Stimulated activated CD8-positive, alpha-beta memory T cell treated with anti-CD3 and anti-CD28 coated beads, Interleukin-15, amount 100 ng/mL, for 4 hours (primary cell): ENCODE results near the gene UNC119B.

ENCODE experiments used
- DNase-seq, 2 donors: peaks; one replicate each; pipeline ENCODE4 v3.0.0-alpha.2; 2020; ENCODE audit warnings: low read depth in 2 of 2

UNC119B gene

GRCh38 chr12:120688527-120689071 lies 21.7 kb upstream of the UNC119B start:
- no peak for DNase-seq

GRCh38 chr12:120689397-120690082 lies 20.7 kb upstream of the UNC119B start:
- DNase-seq: no peak

GRCh38 chr12:120690083-120690450 lies 20.2 kb upstream of the UNC119B start:
- DNase-seq: no peak

- no peak for DNase-seq
Measured at GRCh38 chr12:120690978-120691377, 19.3 kb upstream of the UNC119B start.

GRCh38 chr12:120692524-120693033 lies 17.7 kb upstream of the UNC119B start:
- no peak for DNase-seq

- DNase-seq: no peak
Measured at GRCh38 chr12:120693848-120694247, 16.4 kb upstream of the UNC119B start.

- DNase-seq: no peak
Measured at GRCh38 chr12:120696626-120697025, 13.6 kb upstream of the UNC119B start.

- no peak for DNase-seq
Measured at GRCh38 chr12:120697344-120697743, 12.9 kb upstream of the UNC119B start.

GRCh38 chr12:120698665-120699064 lies 11.6 kb upstream of the UNC119B start:
- DNase-seq: no peak

- no peak for DNase-seq
Measured at GRCh38 chr12:120699553-120699952, 10.7 kb upstream of the UNC119B start.

- no peak for DNase-seq
Measured at GRCh38 chr12:120700886-120701285, 9.4 kb upstream of the UNC119B start.

- DNase-seq: no peak
Measured at GRCh38 chr12:120702637-120703036, 7.6 kb upstream of the UNC119B start.

GRCh38 chr12:120703311-120703942 lies 6.8 kb upstream of the UNC119B start:
- DNase-seq: no peak

- no peak for DNase-seq
Measured at GRCh38 chr12:120705618-120706017, 4.6 kb upstream of the UNC119B start.

GRCh38 chr12:120706029-120706428 lies 4.2 kb upstream of the UNC119B start:
- DNase-seq: no peak

- DNase-seq: no peak
Measured at GRCh38 chr12:120708651-120709050, 1.6 kb upstream of the UNC119B start.

- no peak for DNase-seq
Measured at GRCh38 chr12:120710805-120711296, 593 bp downstream of the UNC119B start.

GRCh38 chr12:120711411-120711810 lies 1.2 kb downstream of the UNC119B start:
- DNase-seq: no peak

- no peak for DNase-seq
Measured at GRCh38 chr12:120712610-120713009, 2.4 kb downstream of the UNC119B start.

- DNase-seq: peak; percentile 16 to 49
Measured at GRCh38 chr12:120713861-120714482, 3.7 kb downstream of the UNC119B start.

GRCh38 chr12:120718055-120718454 lies 7.8 kb downstream of the UNC119B start:
- no peak for DNase-seq

- DNase-seq: no peak
Measured at GRCh38 chr12:120719072-120719471, 8.8 kb downstream of the UNC119B start.
